OCI-LY3 (cell line): ENCODE results near the gene PURB.

Experiments
- H2AFZ ChIP-seq: fragments of 200-600, 300-600 bp; shearing (Covaris generic); 2 replicates; pipeline ENCODE4 v1.6.0; 2014; ENCODE audit warnings: antibody characterized with exemption, low read depth, low read length
- H3K27ac ChIP-seq: fragments of 200-600, 300-600 bp; sonication (generic); 2 replicates; pipeline ENCODE4 v1.5.1; 2014; ENCODE audit warnings: mild to moderate bottlenecking, low read length, moderate library complexity, mixed read lengths
- H3K27me3 ChIP-seq: fragments of 200-600, 300-600 bp; sonication (generic); 2 replicates; pipeline ENCODE4 v1.6.1; 2014; ENCODE audit warnings: low read depth, low read length, mixed read lengths
- H3K36me3 ChIP-seq: fragments of 200-600, 300-600 bp; sonication (generic); replicated peaks from 2 replicates; pipeline ENCODE3; 2014; ENCODE audit warnings: low read depth, low read length, mixed read lengths
- H3K4me1 ChIP-seq: fragments of 300-600, 200-600 bp; sonication (generic); 2 replicates; pipeline ENCODE4 v1.6.1; 2014; ENCODE audit warnings: low read length, mixed read lengths
- H3K4me2 ChIP-seq: fragments of 200-600, 300-600 bp; sonication (generic); 2 replicates; pipeline ENCODE4 v1.6.1; 2014; ENCODE audit warnings: low read length, mixed read lengths
- H3K4me3 ChIP-seq: fragments of 300-600, 200-600 bp; sonication (generic); 2 replicates; pipeline ENCODE4 v1.5.1; 2014; ENCODE audit warnings: antibody characterized with exemption, mild to moderate bottlenecking, low read length, moderate library complexity
- H3K79me2 ChIP-seq: fragments of 300-600, 200-600 bp; shearing (Covaris generic); 2 replicates; pipeline ENCODE4 v1.6.1; 2014; ENCODE audit warnings: mild to moderate bottlenecking, low read length, mixed read lengths
- H3K9ac ChIP-seq: fragments of 300-600, 200-600 bp; shearing (Covaris generic); 2 replicates; pipeline ENCODE4 v1.6.0; 2014; ENCODE audit warnings: mild to moderate bottlenecking, low read length, moderate library complexity
- H3K9me3 ChIP-seq: fragments of 200-600, 300-600 bp; shearing (Covaris generic); 2 replicates; pipeline ENCODE4 v1.6.1; 2014; ENCODE audit warnings: low read length, mixed read lengths; ENCODE audit not compliant: insufficient read depth
- H4K20me1 ChIP-seq: fragments of 200-600, 300-600 bp; sonication (generic); 2 replicates; pipeline ENCODE4 v1.6.1; 2016; ENCODE audit warnings: low read length, mixed read lengths; ENCODE audit not compliant: insufficient read depth
- EZH2phosphoT487 ChIP-seq: fragments of 200-600 bp; shearing (Covaris generic); IDR thresholded peaks from 2 replicates; pipeline ENCODE4 v1.6.1; 2018; ENCODE audit warnings: antibody characterized with exemption, mixed run types, low read depth
- TF ChIP-seq, protein P1 (sequence below): fragments of 200-600, 300-600 bp; sonication (generic); IDR thresholded peaks from 2 replicates; pipeline ENCODE4 v1.5.1; 2014; ENCODE audit warnings: antibody characterized with exemption, low read length, low read depth

PURB gene

DNA sequence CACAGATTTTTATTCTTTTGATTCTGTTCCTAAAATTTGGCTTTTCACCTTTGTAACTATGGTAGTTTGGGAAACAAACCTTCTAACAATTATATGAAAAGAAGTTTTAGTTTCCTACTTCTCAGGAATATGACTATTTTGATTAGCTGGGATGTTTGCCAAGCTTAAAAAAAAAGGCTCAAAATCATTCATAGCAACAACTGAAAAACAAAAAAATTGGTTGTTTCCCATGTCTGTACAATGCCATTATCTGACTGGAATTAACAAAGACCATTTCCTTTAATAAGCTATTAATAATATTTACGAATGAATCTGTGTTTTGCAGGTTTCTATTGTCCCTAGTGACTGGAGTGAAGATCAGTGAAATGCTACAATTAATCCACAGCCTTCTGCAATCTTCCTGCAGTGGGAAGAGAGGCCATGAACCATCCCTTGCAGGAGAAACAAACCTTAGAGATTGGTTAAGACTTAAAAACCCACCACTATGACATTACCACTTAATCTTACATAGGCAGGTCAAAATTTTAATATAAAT is 4.2 kb downstream of the PURB start:
- Histone ChIP-seq H3K79me2 (peaks cover 52% of the 10 kb centered on the region), H2AFZ (no peak overlapping the region), H3K36me3 (peaks cover 53% of the 10 kb centered on the region), H3K9ac (no peak overlapping the region), H3K4me1 (peaks cover 54% of the 10 kb centered on the region), H4K20me1 (peaks cover 3% of the 10 kb centered on the region; the same call in 1 of the 2 replicates), H3K4me3 (peak overlapping the region; percentile 48), H3K4me2 (peak overlapping the region; percentile 54), H3K9me3 (peaks cover 10% of the 10 kb centered on the region; the same call in 1 of the 2 replicates), H3K27ac (peak overlapping the region; percentile 57; the same call in 1 of the 2 replicates), H3K27me3 (no peaks in the 10 kb centered on the region)
- TF ChIP-seq, protein P1, sequence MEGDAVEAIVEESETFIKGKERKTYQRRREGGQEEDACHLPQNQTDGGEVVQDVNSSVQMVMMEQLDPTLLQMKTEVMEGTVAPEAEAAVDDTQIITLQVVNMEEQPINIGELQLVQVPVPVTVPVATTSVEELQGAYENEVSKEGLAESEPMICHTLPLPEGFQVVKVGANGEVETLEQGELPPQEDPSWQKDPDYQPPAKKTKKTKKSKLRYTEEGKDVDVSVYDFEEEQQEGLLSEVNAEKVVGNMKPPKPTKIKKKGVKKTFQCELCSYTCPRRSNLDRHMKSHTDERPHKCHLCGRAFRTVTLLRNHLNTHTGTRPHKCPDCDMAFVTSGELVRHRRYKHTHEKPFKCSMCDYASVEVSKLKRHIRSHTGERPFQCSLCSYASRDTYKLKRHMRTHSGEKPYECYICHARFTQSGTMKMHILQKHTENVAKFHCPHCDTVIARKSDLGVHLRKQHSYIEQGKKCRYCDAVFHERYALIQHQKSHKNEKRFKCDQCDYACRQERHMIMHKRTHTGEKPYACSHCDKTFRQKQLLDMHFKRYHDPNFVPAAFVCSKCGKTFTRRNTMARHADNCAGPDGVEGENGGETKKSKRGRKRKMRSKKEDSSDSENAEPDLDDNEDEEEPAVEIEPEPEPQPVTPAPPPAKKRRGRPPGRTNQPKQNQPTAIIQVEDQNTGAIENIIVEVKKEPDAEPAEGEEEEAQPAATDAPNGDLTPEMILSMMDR: no peak
- no peak for TF ChIP-seq EZH2phosphoT487

- H3K9ac ChIP-seq: no peak overlapping the region
- H3K27me3 ChIP-seq: no peaks in the 10 kb centered on the region
- no peak overlapping the region for H3K4me3 ChIP-seq
- H4K20me1 ChIP-seq: peaks cover 3% of the 10 kb centered on the region; the same call in 1 of the 2 replicates
- TF ChIP-seq, protein P1: no peak
- no peak for TF ChIP-seq EZH2phosphoT487
- H3K4me2 ChIP-seq: peak overlapping the region; percentile 54
- H3K9me3 ChIP-seq: peaks cover 10% of the 10 kb centered on the region; the same call in 1 of the 2 replicates
- peaks cover 52% of the 10 kb centered on the region for H3K79me2 ChIP-seq
- peaks cover 53% of the 10 kb centered on the region for H3K36me3 ChIP-seq
- no peak overlapping the region for H2AFZ ChIP-seq
- H3K4me1 ChIP-seq: peaks cover 54% of the 10 kb centered on the region
- no peak overlapping the region for H3K27ac ChIP-seq
Observed at GRCh38 chr7:44880317-44881018, 4.9 kb downstream of the PURB start.

GRCh38 chr7:44876393-44876792 is 8.9 kb downstream of the PURB start:
- H3K9me3 ChIP-seq: no peaks in the 10 kb centered on the region; the same call in 1 of the 2 replicates
- peaks cover 24% of the 10 kb centered on the region for H3K4me1 ChIP-seq
- H3K27ac ChIP-seq: 0 out of 2 replicates have a peak overlapping the region, but pooled peaks have one; percentile 6
- TF ChIP-seq, protein P1: no peak
- no peak for TF ChIP-seq EZH2phosphoT487
- peaks cover 3% of the 10 kb centered on the region; the same call in 1 of the 2 replicates for H4K20me1 ChIP-seq
- no peak overlapping the region for H3K9ac ChIP-seq
- no peaks in the 10 kb centered on the region for H3K27me3 ChIP-seq
- H3K79me2 ChIP-seq: peaks cover 14% of the 10 kb centered on the region
- peaks cover 21% of the 10 kb centered on the region for H3K36me3 ChIP-seq
- H2AFZ ChIP-seq: no peak overlapping the region
- H3K4me3 ChIP-seq: no peak overlapping the region
- peak overlapping the region; percentile 22; the same call in 1 of the 2 replicates for H3K4me2 ChIP-seq

DNA sequence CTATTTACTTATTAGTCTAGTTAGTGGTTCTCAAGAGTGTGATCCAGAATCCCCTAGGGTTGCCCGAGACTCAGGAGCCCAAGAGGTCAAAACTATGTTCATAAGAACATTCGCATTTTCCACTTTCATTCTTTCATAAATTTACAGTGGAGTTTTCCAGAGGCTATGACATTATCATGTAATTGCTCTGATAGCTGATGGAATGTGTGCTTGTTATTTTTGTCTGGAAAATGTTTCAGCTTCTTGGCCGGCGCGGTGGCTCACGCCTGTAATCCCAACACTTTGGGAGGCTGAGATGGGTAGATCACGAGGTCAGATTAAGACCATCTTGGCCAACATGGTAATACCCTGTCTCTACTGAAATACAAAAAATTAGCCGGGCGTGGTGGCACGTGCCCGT is 10.1 kb downstream of the PURB start:
- no peaks in the 10 kb centered on the region for H3K27me3 ChIP-seq
- no peak overlapping the region for H3K4me2 ChIP-seq

More for the DNA sequence above, 10.1 kb downstream of the PURB start:
- Histone ChIP-seq H4K20me1 (no peaks in the 10 kb centered on the region), H3K36me3 (peaks cover 10% of the 10 kb centered on the region), H3K27ac (no peak overlapping the region), H2AFZ (no peak overlapping the region), H3K4me1 (peaks cover 12% of the 10 kb centered on the region; the same call in 1 of the 2 replicates), H3K79me2 (peaks cover 3% of the 10 kb centered on the region), H3K9me3 (no peaks in the 10 kb centered on the region; the same call in 1 of the 2 replicates), H3K4me3 (no peak overlapping the region), H3K9ac (no peak overlapping the region)
- no peak for TF ChIP-seq EZH2phosphoT487
- TF ChIP-seq, protein P1: no peak
